ENCODE results near the gene CT47B1.
"Not testable (repeated sequence)": the region's sequence is repeated elsewhere in the genome, so short reads cannot be mapped to it uniquely, and the experiment has no call there.

GRCh38 chrX:120827213-120827612 lies 48.5 kb downstream of the CT47B1 start:
- not testable (repeated sequence) for TF ChIP-seq CTCF, EP300 (IDR thresholded peaks at IDR 0.05)
